NCI-H2171 (cell line): Measurements from ENCODE around the gene POPDC3.
A peak's percentile ranks its signal among the peaks of the same experiment; 100 is the strongest.
"Not testable (repeated sequence)": the region's sequence is repeated elsewhere in the genome, so short reads cannot be mapped to it uniquely, and the experiment has no call there.

Experiments
- DNase-seq: peaks from one replicate; lab custom pipeline; 2025; lab: John Stamatoyannopoulos, UW

Gene POPDC3

DNA sequence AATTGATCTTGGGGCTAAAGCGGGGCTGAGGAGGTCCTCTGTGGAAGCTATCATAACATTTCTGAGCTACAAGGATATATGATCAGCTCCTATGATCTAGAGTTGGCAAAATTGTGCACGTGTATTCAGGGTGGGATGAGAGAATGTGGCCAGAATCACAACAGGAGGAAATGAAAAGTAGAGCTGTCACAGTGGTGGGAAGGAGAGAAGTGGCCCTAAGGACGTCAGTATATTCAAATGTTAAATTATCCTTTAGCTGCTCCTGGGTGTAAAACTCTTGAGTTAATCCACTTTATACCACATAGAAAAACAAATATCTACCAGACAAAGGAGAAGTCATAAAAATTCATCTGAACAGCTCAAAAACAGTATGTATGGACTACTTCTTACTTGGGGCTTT, 14.8 kb upstream of the POPDC3 start:
- DNase-seq: no peak

DNA sequence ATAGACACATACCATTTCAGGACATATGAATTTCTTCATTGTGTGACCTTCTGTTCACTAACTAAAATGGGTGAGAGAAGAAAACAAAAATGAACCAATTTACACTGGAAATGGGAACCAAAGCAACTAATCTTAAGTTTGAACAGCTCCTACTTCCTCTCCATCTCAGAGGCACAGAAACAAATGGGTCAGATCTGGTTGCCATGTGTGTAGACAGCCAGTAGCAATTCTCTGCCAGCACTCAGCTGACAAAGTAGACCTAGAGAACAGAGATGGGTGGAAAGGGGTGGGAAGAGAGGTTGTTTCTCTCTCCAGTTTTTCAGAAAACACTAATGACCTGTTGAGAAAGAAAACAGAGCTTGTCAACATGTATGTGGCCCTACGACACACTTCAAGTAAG, 14.3 kb upstream of the POPDC3 start:
- no peak for DNase-seq

DNA sequence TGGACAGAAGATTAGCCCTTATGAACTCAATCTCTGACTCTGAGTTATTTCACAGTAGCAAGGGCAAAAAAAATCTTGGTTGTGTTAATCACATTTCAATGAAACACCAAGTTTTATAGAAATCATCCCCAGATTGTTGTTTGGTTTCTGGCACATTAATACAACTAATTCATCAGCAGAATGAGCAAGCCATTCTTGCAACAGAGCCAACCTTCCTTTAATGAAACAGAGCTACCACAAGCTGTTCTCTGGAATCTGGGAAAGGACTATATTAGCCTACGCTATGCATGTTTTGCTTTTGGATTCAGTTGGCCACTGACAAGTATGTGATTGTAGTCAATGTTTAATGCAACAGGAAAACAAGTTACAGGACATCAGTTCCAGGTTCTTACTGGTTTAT, 13.8 kb upstream of the POPDC3 start:
- no peak for DNase-seq

DNA sequence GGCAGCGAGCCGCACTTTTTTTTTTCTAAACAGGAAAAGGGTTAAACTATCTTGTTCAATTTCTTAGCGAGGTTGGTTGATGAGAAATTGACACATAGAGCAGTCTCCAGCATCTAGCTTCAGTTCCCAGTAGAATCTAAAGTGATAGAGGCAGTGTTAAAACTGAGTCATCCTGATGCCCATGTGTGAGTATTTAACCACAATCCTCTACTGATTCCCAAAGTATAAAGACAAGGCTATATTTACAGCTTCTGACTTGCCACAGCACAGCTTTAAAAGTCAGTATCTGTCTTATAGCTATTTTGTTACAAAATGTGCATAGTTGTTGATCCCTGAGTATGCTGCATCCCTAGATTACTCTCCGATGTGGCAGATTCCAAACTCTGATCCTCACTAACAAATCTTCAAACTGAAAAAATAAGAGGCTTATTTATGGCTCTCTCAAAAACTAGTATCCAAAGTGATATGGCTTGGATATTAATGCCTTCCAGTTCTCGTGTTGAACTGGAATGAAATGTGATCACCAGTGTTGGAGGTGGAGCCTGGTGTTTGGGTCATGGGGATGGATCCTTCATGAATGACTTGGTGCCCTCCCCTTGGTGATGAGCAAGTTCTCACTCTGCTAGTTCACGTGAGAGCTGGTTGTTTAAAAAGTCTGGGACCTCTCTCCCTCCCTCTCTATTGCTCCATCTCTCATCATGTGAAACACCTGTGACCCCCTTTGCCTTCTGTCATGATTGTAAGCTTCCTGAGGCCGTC, 13.1 kb upstream of the POPDC3 start:
- no peak for DNase-seq

DNA sequence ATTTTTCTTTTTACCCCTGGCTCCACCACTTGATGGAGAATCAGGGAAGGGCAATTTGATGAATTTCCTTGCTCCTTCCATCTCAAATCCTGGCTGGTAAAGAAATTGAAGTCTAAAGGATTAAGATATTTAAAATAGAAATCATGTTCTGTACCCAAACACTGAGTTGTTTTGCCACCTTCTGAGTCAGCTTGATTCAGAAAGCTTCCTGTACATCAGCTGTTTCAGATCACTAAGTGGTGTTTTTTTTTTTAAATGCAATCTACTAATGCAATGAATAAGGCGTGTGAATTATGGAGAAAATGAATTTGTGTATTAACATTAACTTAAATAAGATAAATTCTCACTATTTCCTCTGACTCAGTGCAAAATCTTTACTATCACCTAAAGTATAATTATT, 11.5 kb upstream of the POPDC3 start:
- DNase-seq: no peak

DNA sequence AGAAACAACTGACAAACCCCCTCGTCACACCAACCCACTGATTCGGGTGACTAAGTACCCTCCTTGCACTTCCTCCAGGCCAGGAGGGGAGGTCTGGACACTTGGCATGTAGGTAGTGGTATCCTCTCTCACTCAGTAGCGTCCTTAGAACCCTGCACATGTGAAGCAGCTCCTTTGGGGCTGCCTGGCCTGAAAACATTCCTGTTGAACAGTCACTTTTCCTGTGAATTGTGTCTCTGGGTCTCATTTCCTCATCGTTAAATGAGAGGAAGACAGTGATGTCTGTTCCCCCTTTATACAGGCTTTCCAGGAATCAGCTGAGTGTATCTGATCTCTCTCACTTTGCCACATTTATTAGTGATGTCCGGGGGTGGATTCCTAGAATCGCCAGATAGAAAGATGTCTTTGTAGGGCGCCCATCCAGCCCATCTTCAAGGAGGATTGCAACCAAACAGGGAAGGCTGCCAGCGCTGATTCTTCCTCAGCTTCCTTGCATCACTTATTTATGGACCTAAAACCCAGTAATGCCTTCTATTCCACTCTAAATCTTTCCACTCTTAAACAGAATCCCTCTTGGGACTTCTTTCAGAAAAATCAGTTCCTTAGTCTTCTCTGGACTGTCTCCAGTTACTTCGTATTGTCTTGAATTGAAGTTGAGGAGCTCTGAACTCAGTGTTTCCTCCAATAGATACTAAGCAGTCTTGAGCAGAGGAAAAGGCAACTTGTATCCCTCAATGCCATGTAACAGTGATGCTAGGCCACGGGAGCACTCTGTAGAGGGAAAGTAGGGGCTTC, 9.4 kb upstream of the POPDC3 start:
- no peak for DNase-seq

DNA sequence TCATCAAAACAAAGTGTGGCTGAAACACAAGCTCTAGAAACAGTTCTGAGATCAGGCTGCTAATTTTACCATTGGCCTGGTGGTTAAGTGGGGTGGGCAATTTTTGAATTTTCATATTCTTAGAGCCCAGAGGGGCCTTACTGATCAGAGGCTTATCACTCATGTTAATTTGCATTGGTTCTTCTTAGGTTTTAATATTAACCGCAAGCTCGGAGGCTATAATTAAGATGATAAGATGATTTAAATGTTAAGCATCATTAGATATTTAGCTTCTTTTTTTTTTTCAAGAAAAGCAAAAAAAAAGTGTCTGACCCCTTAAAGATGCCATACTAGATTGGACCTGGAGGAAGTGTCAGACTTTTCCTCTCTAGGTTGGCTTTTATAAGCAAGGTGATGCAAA, 8.4 kb upstream of the POPDC3 start:
- DNase-seq: no peak

DNA sequence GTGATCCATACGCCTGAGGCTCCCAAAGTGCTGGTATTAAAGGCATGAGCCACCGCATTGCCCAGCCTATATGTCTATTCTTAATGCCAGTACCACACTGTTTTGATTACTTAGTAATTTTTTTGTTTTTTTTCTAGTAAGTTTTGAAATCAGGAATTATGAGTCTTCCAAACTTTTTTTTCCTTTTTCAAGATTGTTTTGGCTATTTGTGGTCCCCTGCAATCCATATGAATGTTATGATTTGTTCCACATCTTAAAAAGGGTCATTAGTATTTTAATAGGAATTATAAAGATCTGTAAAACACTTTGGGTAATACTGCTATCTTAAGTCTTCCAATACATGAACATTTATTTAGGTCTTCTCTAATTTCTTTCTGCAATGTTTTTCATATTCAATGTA, 6.8 kb upstream of the POPDC3 start:
- DNase-seq: no peak

DNA sequence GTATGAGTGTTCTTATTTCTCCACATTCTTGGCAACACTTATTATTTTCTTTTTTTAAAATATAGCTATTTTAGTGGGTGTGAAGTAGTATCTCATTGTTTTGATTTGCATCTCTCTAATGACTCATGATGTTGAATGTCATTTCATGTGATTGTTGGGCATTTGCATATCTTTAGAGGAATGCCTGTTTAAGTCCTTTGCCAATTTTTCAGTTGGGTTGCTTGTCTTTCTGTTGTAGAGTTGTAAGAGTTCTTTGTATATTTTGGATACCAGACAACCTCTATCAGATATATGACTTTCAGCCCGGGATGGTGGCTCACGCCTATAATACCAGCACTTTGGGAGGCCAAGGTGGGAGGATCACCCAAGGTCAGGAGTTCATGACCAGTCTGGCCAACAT, 5.1 kb upstream of the POPDC3 start:
- DNase-seq: no peak

DNA sequence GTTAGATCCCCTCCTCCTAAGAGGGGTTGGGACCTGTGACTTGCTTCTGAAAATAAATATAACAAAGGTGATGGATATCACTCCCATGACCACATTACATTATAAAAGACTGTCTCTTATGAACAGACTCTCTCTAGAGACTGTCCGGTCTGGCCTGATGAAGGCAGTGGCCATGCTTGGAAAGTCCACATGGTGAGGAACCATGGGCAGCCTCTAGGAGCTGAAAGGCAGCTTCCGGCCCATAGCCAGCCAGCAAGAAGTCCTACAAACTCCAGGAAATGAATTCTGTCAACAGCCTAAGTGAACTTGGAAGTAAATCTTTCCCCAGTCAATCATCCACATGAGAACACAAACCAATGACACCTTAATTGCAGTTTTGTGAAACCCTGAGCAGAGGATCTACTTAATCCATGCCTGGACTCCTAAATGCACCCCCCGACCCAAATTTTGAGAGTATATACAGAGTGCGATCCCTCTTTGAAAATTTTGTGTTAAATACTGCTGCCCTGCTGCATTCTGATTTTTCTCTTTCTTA, 2.2 kb upstream of the POPDC3 start:
- no peak for DNase-seq

DNA sequence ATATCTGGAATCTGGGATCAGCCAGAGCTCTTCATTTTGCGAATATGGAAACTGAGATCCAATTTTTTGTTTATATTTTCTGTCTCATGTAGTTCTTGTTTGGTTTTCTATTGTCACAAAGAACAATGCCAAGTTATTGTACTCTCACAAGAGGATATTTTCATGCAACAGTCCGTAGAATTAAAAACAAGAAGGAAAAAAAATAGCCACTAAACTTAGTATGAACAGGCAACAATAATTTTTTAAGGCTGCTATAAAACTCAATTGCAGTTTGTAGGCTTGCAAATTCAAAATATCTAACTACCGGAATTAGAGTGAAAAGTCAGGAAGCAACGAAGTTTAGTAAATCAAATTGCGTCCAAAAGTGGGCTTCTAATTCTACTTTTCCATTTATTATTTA, 1.2 kb downstream of the POPDC3 start:
- DNase-seq: no peak

DNA sequence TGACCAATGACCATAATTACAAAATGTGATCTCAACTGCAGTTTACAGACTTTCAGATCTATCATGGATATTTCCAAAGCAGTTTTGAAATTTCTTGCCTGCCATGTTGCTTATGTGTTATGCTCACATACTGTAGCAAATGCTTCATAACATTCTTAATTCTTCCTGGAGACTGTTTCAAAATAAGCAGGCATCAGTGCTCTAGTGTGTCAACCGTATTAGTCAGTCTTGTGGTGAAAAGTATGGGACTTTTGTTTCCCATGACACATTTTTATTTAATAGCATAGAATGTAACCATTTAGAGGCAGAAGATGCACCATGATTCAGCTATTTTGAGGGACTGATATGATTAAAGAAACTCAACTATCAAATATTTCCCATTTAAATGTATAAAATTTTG, 1.7 kb downstream of the POPDC3 start:
- DNase-seq: no peak

DNA sequence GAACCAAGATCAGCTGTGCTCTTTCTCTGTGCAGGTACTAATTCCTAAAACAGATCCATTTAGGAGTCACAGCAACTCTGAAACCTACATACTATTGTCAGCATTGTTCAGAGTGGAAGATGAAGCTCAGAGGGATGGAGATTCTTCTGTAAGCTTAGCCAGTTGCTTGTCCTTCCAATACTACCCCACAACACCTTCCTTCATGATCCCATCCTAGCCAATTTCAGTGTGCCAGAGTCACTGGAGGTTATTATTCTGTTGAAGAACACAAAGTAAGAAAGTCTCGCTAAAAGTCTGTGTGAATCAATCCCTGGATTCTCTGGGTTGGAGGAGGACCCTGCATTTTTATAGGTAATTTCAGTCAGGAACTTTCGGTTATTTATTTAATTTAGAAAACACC, 2.3 kb downstream of the POPDC3 start:
- DNase-seq: no peak

DNA sequence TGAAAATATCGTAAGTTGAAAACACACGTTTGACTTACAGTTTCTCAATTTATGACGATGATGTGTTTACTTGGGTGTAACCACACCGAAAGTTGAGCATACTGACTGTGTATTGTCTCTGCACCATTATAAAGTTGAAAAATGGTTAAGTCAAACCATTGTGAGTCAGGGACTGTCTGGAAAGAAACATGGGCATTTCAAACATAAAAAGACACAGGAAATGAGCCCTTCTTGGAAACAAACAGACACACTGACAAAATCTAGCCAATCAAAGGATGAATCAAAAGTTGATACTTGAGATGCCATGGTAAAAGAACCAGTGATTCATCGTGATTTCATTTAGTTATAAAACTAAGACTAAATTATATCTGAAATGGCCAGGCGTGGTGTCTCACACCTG, 5.3 kb downstream of the POPDC3 start:
- DNase-seq: no peak

DNA sequence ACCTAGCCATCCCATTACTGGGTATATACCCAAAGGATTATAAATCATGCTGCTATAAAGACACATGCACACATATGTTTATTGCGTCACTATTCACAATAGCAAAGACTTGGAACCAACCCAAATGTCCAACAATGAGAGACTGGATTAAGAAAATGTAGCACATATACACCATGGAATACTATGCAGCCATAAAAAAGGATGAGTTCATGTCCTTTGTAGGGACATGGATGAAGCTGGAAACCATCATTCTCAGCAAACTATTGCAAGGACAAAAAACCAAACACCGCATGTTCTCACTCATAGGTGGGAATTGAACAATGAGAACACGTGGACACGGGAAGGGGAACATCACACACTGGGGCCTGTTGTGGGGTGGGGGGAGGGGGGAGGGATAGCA, 7.3 kb downstream of the POPDC3 start:
- DNase-seq: not testable (repeated sequence)

DNA sequence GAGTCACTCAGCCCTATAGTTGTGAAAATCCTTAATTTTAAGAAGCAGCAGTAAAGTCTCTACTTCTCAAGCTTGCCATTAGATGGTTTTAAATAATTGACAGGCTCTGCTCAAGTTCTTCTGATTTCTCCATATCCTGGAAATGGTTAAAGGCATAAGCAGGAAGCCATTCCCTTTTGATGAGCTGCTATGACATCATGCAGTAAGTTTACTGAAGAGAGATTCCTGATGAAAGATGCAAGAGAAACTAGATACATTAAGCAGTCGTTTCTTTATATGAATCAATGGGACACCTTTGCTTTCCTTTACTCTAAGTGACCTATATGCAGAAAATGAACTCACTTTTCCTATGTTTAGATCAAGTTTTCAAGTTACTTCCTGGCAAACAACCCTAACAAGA, 9.8 kb downstream of the POPDC3 start:
- DNase-seq: no peak

DNA sequence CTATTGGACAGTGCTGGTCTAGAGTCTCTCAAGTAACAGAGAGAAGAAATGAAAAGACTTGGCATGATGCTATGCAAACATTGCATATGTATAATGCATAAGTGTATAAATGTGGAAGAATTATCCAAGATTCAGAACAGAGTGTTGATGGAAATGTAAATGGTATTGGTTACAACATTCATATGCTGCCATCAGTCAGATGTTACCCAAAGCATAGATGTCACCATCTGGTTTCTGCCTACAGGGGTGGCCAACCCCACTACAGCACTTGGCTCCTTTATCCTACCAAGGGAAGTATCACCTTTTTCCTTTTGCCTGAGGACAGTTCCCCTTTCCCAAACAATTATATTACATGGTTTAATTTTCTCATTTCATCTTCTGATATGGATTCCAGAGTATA, 11.9 kb downstream of the POPDC3 start:
- DNase-seq: peak; percentile 18

DNA sequence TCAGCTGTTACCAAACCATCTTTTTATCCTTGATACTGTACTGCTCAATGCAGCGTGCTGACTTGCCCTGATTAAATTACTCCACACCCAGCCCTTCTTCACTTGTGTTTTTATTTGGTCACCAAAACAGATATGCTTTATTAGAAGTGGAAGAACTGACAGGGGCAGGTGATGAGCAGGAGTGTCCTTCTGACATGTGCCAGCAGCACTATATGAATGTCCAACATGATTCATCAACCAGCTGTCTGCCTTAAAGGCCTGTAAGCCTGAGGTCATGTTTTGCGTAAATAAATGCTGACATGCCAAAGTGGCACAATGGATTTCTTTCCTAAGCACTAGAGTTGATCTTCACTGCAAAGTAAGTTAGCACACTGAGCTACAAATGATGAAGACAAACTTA, 15.4 kb downstream of the POPDC3 start:
- DNase-seq: no peak

DNA sequence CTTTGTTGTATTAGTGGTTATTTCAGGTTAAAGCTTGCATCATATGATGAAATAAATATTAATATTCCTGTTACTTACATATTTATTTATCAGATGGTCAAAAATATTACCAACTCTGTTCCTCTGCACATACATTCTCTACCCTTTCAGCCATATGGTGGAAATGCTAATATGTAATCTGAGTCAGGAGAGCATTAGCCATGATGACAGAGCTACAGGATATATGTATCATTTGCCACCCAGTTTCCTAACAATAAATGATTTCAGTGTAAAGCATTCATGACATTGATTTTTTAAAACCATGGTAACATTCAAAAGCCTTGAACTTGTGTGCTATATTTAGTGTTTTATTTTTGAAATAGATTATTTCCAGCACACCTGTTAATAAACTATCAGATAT, 16.6 kb downstream of the POPDC3 start:
- peak; percentile 73 for DNase-seq

DNA sequence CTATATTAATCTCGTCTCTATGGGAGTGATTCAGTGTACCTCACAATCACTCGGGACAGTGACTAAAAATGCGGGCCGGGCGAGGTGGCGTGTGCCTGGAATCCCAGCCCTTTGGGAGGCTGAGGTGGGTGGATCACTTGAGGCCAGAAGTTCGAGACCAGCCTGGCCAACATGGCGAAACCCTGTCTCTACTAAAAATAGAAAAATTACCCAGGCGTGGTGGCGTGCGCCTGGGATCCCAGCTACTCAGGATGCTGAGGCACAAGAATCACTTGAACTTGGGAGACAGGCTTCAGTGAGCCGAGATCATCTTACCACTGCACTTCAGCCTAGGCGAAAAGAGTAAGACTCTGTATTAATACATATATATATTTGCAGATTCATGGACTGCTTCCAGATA, 17.4 kb downstream of the POPDC3 start:
- DNase-seq: no peak

DNA sequence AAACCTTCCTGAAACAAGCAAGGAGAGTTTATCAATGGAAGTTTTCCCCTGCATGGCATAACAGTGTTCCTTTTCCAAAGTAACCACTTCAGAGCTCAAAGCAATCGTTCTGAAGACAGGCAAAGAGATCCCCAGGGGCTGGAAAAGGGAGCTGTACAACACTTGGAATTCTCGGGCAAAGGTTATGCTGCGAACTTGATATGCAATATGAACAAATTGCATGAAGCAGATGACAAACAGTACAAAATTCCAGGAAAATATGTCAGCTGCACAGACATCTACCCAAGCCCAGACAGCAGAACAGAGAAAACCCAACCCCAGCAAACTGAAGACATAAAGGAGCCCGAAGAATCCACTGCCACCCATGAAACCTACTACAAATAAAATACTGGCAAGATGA, 18.4 kb downstream of the POPDC3 start:
- DNase-seq: peak; percentile 29

DNA sequence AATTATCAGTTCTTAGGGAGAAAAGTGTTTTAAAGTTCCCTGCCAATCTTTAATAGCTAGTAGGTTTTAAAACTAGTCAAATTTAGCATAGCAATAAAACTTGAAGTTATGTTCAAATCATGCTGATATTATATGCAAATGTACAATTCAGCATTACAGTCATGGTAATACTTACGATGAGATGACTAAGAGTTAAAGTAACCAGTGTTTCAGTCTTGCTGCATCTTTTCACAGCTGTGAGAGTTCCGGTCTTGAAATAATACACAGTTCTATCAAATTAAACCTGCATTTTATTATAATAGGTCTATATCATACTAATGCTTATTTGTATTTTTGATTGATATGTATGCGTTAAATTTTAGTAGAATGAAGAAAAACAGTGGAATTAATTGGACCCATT, 26.1 kb downstream of the POPDC3 start:
- DNase-seq: no peak

DNA sequence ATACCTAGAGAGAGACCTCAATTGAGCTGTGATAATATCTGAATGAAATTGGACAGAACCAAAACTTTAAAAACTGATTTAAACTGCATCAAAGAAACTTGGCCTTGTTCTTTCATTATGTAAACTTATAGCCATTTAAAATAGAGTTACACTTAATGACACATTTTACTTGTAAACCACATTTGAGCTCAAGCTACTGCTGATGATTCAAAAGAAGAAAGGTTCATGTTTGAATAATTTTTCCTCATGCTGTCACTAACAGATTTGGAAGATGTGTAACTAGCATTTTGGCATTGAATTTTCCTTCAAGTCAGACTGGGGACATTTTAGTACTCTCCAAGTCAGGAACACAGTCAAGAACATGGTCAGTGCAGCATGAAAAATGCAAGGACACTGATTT, 26.9 kb downstream of the POPDC3 start:
- DNase-seq: no peak

DNA sequence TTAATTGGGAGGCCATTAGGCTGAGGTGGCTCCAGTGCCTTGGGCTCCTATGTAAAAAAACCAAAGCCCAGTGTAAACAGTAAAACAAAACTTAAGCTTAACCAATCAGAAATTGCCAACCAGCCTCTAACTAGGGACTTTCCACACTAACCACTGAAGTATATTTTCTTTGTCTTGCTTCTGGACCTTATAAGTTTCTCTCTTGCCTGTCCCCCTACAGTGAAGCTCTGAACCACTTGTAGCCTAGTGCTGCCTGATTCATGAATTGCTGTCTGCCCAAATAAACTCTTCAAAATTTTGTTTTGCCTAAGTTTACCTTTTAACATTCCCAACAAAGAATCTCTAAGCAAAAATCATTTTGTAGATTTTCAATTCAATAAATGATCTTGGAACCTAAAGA, 28.2 kb downstream of the POPDC3 start:
- no peak for DNase-seq
